GM12878 (cell line): ENCODE results near the gene UBXN6. TPM values are rescaled to one million over a fixed set of nuclear protein-coding genes. Genes with fewer than 3 reads are reported as not detected.

Source experiments
- MYB ChIP-seq: fragments of 150-350 bp; IDR thresholded peaks from 2 replicates; pipeline ENCODE4 v1.6.1; 2014; ENCODE audit warnings: mild to moderate bottlenecking, low read depth, low read length, borderline replicate concordance
- POLR2A ChIP-seq: IDR thresholded peaks from 2 replicates; pipeline ENCODE4 v1.6.1; 2011; ENCODE audit warnings: low read depth, mild to moderate bottlenecking, low read length
- STAT3 ChIP-seq: IDR thresholded peaks from 2 replicates; pipeline ENCODE4 v1.6.1; 2011; ENCODE audit warnings: low read depth, low read length, improper control_type of control experiment
- polyA plus RNA-seq, 11 experiments: library from polyadenylated mRNA; depleted of rRNA in 4 of 11; unstranded in 6 of 11; stranded (reverse) in 5 of 11; fragments of >200 nt; fragmentation: Nextera tagmentation in 4 of 11; fragmentation: Illumina TruSeq in 1 of 11; extraction: Ambion mirVana in 4 of 11; extraction: Trizol in 1 of 11; gene quantifications; 1 replicate in 1 of 11; 2 replicates in 10 of 11; pipeline versions ENCODE4 v1.2.1 to v1.2.3, GENCODE V29; 2011 to 2016; ENCODE audit warnings: inconsistent platforms in 2 of 11, missing spikeins in 2 of 11, low read depth in 1 of 11
- total RNA-seq, 4 experiments: library from RNA; depleted of rRNA in 3 of 4; stranded (reverse); fragments of >200 nt in 3 of 4; fragmentation: Illumina TruSeq in 1 of 4; extraction: Trizol in 1 of 4; gene quantifications; 2 replicates each; pipeline versions ENCODE4 v1.2.1 to v1.2.3, GENCODE V29; 2013 to 2021
- TF ChIP-seq, protein P1 (sequence below): fragments of 450-650 bp; IDR thresholded peaks from 2 replicates; pipeline ENCODE4 v1.6.1; 2016; ENCODE audit warnings: mild to moderate bottlenecking, moderate library complexity, borderline replicate concordance
- TF ChIP-seq, protein P2 (sequence below): fragments of 450-650 bp; IDR thresholded peaks from 2 replicates; pipeline ENCODE4 v1.6.1; 2018; ENCODE audit warnings: mild to moderate bottlenecking, low read depth, moderate library complexity; ENCODE audit not compliant: partially characterized antibody
- TF ChIP-seq, protein P3 (sequence below): fragments of 450-650 bp; IDR thresholded peaks from 2 replicates; pipeline ENCODE4 v1.6.1; 2017; ENCODE audit warnings: low read depth, mild to moderate bottlenecking, moderate library complexity

UBXN6 gene
- total and polyA plus RNA-seq, 10 of the 15 experiments (the other 5 are each of a cell fraction or from before 2014, with no cell fraction given) = 0.47 to 50.8 (median 13.0) TPM

DNA sequence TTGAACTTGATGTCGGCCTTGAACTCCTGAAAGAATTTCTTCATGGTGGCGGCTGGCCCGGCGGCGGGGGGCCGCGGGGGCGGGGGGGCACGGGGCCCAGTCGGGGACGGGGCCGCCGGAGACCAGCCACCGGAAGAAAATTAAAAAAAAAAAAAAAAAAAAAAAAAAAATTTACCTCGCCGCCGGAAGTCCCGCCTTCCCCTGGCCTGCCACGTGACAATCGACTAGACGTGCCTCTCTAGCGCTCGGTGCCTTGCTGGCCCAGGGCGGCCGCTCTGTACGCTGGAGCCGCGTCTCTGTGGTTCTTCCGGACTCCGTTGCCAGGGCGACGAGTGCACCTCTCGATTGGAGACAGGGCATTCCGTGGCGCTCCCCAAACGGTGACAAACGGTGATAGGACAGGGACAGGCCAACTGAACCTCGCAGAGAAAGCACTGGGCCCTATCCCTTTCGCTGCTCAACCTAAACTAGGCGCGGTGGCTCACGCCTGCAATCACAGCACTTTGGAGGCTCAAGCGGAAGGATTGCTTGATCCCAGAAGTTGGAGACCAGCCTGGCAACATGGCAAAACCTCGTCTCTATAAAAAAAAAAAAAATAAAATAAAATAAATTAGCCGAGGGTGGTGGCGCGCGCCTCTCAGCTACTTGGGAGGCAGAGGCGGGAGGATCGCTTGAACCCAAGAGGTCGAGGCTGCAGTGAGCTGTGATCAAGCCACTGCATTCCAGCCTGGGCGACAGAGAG lies at the start of gene UBXN6 (continued):
- TF ChIP-seq, protein P1, sequence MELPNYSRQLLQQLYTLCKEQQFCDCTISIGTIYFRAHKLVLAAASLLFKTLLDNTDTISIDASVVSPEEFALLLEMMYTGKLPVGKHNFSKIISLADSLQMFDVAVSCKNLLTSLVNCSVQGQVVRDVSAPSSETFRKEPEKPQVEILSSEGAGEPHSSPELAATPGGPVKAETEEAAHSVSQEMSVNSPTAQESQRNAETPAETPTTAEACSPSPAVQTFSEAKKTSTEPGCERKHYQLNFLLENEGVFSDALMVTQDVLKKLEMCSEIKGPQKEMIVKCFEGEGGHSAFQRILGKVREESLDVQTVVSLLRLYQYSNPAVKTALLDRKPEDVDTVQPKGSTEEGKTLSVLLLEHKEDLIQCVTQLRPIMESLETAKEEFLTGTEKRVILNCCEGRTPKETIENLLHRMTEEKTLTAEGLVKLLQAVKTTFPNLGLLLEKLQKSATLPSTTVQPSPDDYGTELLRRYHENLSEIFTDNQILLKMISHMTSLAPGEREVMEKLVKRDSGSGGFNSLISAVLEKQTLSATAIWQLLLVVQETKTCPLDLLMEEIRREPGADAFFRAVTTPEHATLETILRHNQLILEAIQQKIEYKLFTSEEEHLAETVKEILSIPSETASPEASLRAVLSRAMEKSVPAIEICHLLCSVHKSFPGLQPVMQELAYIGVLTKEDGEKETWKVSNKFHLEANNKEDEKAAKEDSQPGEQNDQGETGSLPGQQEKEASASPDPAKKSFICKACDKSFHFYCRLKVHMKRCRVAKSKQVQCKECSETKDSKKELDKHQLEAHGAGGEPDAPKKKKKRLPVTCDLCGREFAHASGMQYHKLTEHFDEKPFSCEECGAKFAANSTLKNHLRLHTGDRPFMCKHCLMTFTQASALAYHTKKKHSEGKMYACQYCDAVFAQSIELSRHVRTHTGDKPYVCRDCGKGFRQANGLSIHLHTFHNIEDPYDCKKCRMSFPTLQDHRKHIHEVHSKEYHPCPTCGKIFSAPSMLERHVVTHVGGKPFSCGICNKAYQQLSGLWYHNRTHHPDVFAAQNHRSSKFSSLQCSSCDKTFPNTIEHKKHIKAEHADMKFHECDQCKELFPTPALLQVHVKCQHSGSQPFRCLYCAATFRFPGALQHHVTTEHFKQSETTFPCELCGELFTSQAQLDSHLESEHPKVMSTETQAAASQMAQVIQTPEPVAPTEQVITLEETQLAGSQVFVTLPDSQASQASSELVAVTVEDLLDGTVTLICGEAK = peak; percentile 89
- TF ChIP-seq STAT3 (no peak), POLR2A (peak; percentile 40; the same call in 1 of the 2 replicates), MYB (no peak)
- TF ChIP-seq, protein P2, sequence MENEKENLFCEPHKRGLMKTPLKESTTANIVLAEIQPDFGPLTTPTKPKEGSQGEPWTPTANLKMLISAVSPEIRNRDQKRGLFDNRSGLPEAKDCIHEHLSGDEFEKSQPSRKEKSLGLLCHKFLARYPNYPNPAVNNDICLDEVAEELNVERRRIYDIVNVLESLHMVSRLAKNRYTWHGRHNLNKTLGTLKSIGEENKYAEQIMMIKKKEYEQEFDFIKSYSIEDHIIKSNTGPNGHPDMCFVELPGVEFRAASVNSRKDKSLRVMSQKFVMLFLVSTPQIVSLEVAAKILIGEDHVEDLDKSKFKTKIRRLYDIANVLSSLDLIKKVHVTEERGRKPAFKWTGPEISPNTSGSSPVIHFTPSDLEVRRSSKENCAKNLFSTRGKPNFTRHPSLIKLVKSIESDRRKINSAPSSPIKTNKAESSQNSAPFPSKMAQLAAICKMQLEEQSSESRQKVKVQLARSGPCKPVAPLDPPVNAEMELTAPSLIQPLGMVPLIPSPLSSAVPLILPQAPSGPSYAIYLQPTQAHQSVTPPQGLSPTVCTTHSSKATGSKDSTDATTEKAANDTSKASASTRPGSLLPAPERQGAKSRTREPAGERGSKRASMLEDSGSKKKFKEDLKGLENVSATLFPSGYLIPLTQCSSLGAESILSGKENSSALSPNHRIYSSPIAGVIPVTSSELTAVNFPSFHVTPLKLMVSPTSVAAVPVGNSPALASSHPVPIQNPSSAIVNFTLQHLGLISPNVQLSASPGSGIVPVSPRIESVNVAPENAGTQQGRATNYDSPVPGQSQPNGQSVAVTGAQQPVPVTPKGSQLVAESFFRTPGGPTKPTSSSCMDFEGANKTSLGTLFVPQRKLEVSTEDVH = no peak
- TF ChIP-seq, protein P3, sequence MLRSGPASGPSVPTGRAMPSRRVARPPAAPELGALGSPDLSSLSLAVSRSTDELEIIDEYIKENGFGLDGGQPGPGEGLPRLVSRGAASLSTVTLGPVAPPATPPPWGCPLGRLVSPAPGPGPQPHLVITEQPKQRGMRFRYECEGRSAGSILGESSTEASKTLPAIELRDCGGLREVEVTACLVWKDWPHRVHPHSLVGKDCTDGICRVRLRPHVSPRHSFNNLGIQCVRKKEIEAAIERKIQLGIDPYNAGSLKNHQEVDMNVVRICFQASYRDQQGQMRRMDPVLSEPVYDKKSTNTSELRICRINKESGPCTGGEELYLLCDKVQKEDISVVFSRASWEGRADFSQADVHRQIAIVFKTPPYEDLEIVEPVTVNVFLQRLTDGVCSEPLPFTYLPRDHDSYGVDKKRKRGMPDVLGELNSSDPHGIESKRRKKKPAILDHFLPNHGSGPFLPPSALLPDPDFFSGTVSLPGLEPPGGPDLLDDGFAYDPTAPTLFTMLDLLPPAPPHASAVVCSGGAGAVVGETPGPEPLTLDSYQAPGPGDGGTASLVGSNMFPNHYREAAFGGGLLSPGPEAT = no peak; the same call in 1 of the 2 replicates
